GM13976 (cell line): ENCODE measurements around the gene GLI1.
"Not testable (repeated sequence)": the region's sequence is repeated elsewhere in the genome, so short reads cannot be mapped to it uniquely, and the experiment has no call there.

Experiments
- DNase-seq: peaks from one replicate; pipeline ENCODE4 v3.0.0; 2012; ENCODE audit warnings: low spot score
- CTCF ChIP-seq: IDR thresholded peaks from 2 replicates; pipeline ENCODE4 v1.5.1; 2012; ENCODE audit warnings: borderline replicate concordance, mild to moderate bottlenecking; ENCODE audit not compliant: insufficient read depth; ENCODE audit errors: extremely low read depth, missing control alignments, control extremely low read depth
- in situ Hi-C: fragments of 300-500 bp; cut with MboI; formaldehyde crosslinking; loops from one replicate; pipeline ENCODE4 v1.12.0; 2022; ENCODE audit warnings: low sequenced_read_pairs, mixed read lengths, inconsistent platforms; ENCODE audit not compliant: unreplicated experiment

Gene GLI1

DNA sequence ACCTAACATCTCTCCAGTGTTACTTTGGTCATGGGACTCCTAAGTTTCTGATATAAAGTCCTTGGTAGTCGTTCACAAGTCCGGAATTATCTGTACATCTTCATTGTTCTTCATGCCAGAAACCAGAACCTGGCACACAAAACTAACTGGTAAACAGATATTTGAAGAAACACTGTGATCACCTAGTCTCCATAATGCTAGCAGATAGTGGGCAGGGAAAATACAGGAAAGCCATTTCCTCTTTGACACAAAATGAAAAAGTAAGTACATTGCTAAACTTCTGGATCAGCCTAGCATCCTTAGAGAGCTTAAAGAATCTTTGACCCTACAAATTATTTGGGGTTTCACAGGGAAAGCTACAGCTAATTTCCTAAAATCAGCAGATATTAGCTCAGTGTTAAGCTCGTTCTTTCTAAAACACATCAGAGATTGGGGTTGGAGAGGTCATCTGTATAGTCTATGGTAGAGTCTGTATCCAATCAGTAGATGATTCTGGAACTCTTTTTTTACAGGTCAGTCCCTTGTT lies 55.9 kb downstream of the GLI1 start:
- no peak for DNase-seq
- TF ChIP-seq CTCF, result no peak
- in situ Hi-C loops, result no loop called here

DNA sequence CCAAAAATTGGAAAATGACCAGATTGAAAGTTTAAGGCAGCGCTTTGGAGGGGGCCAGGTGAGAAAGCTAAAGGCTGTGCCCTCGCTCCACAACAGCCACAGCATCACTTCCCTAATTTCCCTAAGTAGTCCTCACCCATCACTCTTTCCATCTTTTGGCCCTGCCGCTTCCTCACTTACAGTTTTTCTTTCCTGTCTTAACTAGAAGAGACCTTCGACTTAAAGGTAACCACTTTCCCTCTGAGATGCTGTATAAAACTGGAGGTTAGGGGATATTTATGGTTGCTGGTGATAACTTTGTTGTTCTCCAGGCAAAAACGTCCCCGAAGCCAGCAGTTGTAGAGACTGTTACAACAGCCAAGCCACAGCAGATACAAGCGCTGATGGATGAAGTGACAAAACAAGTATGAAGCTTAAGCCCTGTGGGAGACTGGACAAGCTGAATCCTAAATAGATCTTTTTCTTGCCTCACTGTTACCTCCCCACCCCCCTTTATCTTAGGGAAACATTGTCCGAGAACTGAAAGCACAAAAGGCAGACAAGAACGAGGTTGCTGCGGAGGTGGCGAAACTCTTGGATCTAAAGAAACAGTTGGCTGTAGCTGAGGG lies 56.5 kb downstream of the GLI1 start:
- no peak for TF ChIP-seq CTCF
- no peak for DNase-seq
- in situ Hi-C loops, result no loop called here

- in situ Hi-C loops, result no loop called here
- TF ChIP-seq CTCF, result no peak
- no peak for DNase-seq
Observed at GRCh38 chr12:57516617-57517153, 57.1 kb downstream of the GLI1 start.

DNA sequence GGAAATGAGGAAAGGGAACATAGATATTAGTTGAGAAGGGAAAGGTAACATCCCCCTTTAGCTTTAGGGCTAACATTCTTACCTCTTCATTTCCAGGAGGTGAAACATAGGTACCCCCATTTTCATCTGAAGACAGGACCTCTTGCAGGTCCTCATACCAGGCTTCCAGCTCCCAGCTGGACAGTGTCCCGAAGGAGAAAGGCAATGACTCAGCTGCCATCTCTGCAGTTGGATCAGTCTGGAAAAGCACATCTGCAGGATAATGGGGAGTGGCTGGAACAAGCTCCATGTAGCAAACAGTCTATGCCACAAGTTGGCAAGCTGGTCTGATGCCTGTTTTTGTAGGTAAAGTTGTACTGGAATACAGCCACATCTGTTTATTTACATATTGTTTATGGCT lies 57.6 kb downstream of the GLI1 start:
- DNase-seq, result no peak
- TF ChIP-seq CTCF, result no peak
- in situ Hi-C loops, result no loop called here

GRCh38 chr12:57517718-57518117 lies 58.1 kb downstream of the GLI1 start:
- in situ Hi-C loops, DNase-seq: not testable (repeated sequence)

- in situ Hi-C loops, result no loop called here
- no peak for DNase-seq
- TF ChIP-seq CTCF, result no peak
Observed at GRCh38 chr12:57518176-57518919, 58.8 kb downstream of the GLI1 start.
